Glutamatergic neuron (in vitro differentiated cells): ENCODE results near the gene TIAM2. TPM values are rescaled to one million over a fixed set of nuclear protein-coding genes. Genes with fewer than 3 reads are reported as not detected.

Experiments
- DNase-seq: peaks from one replicate; pipeline ENCODE4 v3.0.0; 2022
- H3K27ac Mint-ChIP-seq: one replicate; pipeline ENCODE4 v1.8.0; 2020; ENCODE audit warnings: mild to moderate bottlenecking, mixed read lengths, inconsistent platforms; ENCODE audit not compliant: unreplicated experiment
- H3K27me3 Mint-ChIP-seq: one replicate; pipeline ENCODE4 v1.8.0; 2020; ENCODE audit warnings: mild to moderate bottlenecking, moderate library complexity, mixed read lengths, inconsistent platforms; ENCODE audit not compliant: unreplicated experiment
- H3K36me3 Mint-ChIP-seq: one replicate; pipeline ENCODE4 v1.8.0; 2020; ENCODE audit warnings: mild to moderate bottlenecking, mixed read lengths, inconsistent platforms; ENCODE audit not compliant: unreplicated experiment
- H3K4me1 Mint-ChIP-seq: one replicate; pipeline ENCODE4 v1.8.0; 2020; ENCODE audit warnings: mild to moderate bottlenecking, low read depth, mixed read lengths, inconsistent platforms; ENCODE audit not compliant: unreplicated experiment
- H3K4me3 Mint-ChIP-seq: one replicate; pipeline ENCODE4 v1.8.0; 2020; ENCODE audit warnings: mild to moderate bottlenecking, mixed read lengths, inconsistent platforms; ENCODE audit not compliant: unreplicated experiment
- H3K9me3 Mint-ChIP-seq: one replicate; pipeline ENCODE4 v1.8.0; 2020; ENCODE audit warnings: mild to moderate bottlenecking, moderate library complexity, mixed read lengths, inconsistent platforms; ENCODE audit not compliant: unreplicated experiment
- total RNA-seq: library from RNA; stranded (reverse); fragmentation: NEBNext Ultra II Directional; extraction: Animal tissue kit (Norgen Biotek cat#: 25700); gene quantifications from one replicate; pipeline ENCODE4 v1.2.1, GENCODE V29; 2021; ENCODE audit not compliant: unreplicated experiment
- TF ChIP-seq, protein P1 (sequence below): fragments of 200-600 bp; sonication (generic); IDR thresholded peaks from one replicate; pipeline ENCODE4 v1.5.0; 2021; ENCODE audit not compliant: partially characterized antibody, unreplicated experiment

TIAM2 gene
- total RNA-seq, 1 donor from 2014 or later = 113 TPM

DNA sequence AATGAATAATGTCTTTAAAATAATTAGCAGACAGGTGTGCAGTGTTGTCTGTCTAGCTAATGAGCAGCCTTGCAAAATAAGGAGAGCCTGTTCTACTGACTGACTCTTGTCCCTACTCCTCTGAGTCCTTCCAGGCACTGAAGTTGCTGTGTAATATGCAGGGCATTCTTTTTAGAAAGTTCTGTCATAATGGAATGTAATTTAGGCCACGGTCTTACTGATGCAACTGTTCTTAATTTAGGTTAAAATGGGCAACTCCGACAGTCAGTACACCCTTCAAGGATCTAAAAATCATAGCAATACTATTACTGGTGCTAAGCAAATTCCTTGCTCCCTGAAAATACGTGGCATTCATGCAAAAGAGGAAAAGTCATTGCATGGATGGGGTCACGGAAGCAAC, 133.9 kb downstream of the TIAM2 start:
- TF ChIP-seq, protein P1, sequence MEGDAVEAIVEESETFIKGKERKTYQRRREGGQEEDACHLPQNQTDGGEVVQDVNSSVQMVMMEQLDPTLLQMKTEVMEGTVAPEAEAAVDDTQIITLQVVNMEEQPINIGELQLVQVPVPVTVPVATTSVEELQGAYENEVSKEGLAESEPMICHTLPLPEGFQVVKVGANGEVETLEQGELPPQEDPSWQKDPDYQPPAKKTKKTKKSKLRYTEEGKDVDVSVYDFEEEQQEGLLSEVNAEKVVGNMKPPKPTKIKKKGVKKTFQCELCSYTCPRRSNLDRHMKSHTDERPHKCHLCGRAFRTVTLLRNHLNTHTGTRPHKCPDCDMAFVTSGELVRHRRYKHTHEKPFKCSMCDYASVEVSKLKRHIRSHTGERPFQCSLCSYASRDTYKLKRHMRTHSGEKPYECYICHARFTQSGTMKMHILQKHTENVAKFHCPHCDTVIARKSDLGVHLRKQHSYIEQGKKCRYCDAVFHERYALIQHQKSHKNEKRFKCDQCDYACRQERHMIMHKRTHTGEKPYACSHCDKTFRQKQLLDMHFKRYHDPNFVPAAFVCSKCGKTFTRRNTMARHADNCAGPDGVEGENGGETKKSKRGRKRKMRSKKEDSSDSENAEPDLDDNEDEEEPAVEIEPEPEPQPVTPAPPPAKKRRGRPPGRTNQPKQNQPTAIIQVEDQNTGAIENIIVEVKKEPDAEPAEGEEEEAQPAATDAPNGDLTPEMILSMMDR = no peak
- no peak overlapping the region for H3K27ac Mint-ChIP-seq
- H3K9me3 Mint-ChIP-seq = peaks cover 3% of the 10 kb centered on the region

DNA sequence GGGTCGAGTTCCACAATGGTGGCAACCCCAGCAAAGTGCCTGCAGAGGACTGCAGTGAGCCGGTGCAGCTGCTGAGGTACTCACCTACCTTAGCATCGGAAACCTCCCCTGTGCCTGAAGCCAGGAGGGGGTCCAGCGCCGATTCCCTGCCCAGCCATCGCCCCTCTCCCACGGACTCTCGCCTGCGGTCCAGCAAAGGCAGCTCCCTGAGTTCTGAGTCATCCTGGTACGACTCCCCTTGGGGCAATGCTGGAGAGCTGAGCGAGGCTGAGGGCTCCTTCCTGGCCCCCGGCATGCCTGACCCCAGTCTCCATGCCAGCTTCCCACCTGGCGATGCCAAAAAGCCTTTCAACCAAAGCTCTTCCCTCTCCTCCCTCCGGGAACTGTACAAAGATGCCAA, 134.6 kb downstream of the TIAM2 start:
- DNase-seq = no peak
- Mint-ChIP-seq H3K27ac (peak overlapping the region; percentile 48), H3K4me3 (no peak overlapping the region), H3K9me3 (peaks cover 3% of the 10 kb centered on the region), H3K36me3 (no peaks in the 10 kb centered on the region), H3K27me3 (peaks cover 5% of the 10 kb centered on the region), H3K4me1 (peaks cover 10% of the 10 kb centered on the region)
- TF ChIP-seq, protein P1 = no peak

More for the DNA sequence above, 133.9 kb downstream of the TIAM2 start:
- Mint-ChIP-seq H3K4me3 (no peak overlapping the region), H3K36me3 (no peaks in the 10 kb centered on the region), H3K4me1 (peaks cover 10% of the 10 kb centered on the region), H3K27me3 (peaks cover 5% of the 10 kb centered on the region)
- DNase-seq = no peak

DNA sequence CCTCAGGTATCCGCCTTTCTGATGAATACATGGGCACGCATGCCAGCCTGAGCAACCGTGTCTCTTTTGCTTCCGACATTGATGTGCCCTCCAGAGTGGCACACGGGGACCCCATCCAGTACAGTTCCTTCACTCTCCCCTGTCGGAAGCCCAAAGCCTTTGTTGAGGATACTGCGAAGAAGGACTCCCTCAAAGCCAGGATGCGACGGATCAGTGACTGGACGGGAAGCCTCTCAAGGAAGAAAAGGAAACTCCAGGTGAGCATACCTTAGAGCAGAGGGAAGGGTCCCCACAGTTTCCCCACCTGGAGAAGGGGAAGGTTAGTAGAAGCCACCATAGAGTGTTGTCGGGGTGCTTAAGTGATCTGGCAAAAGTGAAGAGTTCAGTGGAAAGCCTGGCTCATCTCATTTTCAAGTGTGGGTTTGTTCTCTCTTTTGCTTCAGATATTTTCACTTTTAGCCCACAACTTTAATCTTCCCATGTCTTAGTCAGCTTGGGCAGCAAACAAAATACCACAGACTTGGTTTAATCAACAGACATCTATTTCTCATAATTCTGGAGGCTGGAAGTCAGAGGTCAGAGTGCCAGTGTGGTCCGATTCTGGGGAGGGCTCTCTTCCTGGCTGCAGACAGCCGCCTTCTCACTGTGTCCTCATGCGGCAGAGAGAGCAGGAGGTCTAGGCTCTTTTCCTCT, 135.2 kb downstream of the TIAM2 start:
- H3K9me3 Mint-ChIP-seq = peaks cover 3% of the 10 kb centered on the region
- TF ChIP-seq, protein P1 = no peak
- DNase-seq = no peak
- peaks cover 8% of the 10 kb centered on the region for H3K4me1 Mint-ChIP-seq
- peak overlapping the region; percentile 48 for H3K27ac Mint-ChIP-seq
- H3K36me3 Mint-ChIP-seq = no peaks in the 10 kb centered on the region
- no peak overlapping the region for H3K4me3 Mint-ChIP-seq
- H3K27me3 Mint-ChIP-seq = peaks cover 5% of the 10 kb centered on the region

- Mint-ChIP-seq H3K9me3 (no peaks in the 10 kb centered on the region), H3K36me3 (no peaks in the 10 kb centered on the region), H3K27ac (no peak overlapping the region), H3K4me3 (no peak overlapping the region), H3K27me3 (peaks cover 4% of the 10 kb centered on the region), H3K4me1 (no peaks in the 10 kb centered on the region)
- TF ChIP-seq, protein P1 = no peak
- no peak for DNase-seq
Observed at GRCh38 chr6:155132617-155133016, 137.5 kb downstream of the TIAM2 start.

GRCh38 chr6:155141002-155141401, 145.9 kb downstream of the TIAM2 start:
- no peak for DNase-seq
- Mint-ChIP-seq H3K27ac (no peak overlapping the region), H3K4me3 (no peak overlapping the region), H3K36me3 (no peaks in the 10 kb centered on the region), H3K27me3 (peaks cover 3% of the 10 kb centered on the region), H3K9me3 (peaks cover 1% of the 10 kb centered on the region), H3K4me1 (peaks cover 27% of the 10 kb centered on the region)
- TF ChIP-seq, protein P1 = no peak
